ENCODE results near the gene C10orf105.

Gene C10orf105

GRCh38 chr10:71737001-71737833, 17.6 kb upstream of the C10orf105 start:
- peak in 1 of 14 donors; percentile 85 for DNase-seq

GRCh38 chr10:71736570-71736952, 17.0 kb upstream of the C10orf105 start:
- no peak for DNase-seq

- DNase-seq = peak in 1 of 14 donors; percentile 33
Measured at GRCh38 chr10:71735709-71736569, 16.4 kb upstream of the C10orf105 start.

DNA sequence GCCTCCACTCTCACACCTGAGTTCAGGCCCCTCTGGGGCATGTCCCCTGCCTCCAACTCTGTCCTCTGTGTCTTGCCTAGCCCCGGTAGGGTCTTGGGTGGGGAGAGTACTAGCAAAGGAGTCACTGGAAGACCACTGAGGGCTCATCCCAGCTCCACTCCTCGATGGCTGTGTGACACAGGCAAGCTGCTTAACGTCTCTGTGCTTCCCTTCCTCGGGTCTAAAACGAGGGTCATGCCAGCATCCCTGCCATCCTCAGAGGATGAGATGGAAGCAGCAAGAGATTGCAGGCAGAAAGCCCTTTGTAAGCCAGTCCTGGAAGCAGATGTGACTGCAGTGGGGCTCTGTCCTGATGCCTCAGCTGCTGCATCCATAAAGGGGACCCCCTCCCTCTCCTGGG, 15.2 kb upstream of the C10orf105 start:
- DNase-seq = no peak

GRCh38 chr10:71731791-71732190, 12.2 kb upstream of the C10orf105 start:
- no peak for DNase-seq

DNA sequence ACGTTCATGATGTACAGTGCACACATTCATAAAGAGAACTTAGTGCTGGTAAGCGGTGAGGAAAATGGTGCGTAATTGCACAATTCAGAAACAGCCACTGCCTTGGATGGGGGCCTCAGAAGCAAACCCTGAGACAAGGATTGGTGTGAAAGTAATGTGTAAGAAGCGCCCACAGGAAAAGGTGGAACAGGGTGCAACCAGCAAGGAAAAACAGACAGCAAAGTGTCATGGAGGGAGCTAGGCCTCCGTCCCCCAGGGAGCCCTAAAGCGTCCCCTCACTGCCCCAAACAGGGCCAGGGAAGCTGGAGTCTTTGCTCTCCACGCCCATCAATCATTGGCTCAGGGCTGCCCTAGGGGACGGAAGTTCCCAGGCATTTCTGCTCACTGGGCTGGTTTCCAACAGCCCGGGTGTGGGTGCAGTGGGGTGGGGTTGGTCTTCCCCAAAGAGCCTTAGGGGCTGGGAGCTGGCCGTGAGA, 9.6 kb upstream of the C10orf105 start:
- peak in 1 of 14 donors; percentile 47 for DNase-seq

DNA sequence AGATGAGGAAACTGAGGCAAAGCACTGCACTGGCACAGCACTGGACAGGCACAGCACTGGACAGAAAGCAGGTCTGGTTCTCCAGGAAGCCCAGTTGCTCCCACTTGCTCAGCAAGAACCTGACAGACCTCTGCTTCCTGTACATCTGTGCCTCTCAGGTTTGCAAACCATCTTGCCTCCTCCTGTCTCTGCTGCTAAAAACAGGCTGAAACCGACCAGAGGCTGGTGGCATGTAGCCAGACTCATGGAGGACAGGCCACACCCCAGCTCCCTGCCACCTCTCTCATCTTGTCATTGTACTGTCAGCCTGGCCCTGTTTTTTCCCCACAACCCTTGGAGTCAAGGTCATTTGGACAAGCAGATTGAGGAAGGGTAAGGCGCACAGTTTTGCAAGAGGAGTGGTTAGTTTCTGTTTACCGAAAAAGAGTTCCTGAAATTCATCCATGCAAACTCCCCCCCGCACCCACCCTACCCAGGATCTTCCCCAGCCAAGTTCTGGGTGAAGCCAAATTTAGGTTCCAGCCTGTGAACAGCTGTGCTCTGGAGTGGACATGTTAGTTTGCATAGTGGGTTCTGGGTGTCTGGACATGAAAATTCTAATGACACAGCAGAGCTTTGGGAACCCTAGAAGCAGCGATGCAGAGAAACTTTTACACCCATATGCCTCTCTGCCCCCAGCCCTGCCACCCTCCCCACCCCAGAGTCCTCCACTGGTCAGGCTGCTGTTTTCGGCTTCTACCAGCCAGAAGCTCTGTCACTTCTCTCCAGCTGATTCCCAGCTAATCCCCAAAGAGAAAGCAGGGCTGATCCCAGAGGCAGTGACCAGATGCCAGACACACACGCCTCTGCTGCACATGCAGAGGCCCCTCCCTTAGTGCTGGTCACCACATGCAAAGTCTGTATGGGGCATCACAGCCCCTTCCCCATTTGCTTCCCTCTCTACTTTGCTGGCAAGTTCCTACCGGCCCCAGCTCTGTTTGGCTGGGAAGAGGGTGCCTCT, 8.5 kb upstream of the C10orf105 start:
- peak in 3 of 14 donors; percentile 17 to 58 (median 31) for DNase-seq

GRCh38 chr10:71727105-71727737, 7.6 kb upstream of the C10orf105 start:
- no peak for DNase-seq

GRCh38 chr10:71726580-71727104, 7.1 kb upstream of the C10orf105 start:
- DNase-seq = no peak

DNA sequence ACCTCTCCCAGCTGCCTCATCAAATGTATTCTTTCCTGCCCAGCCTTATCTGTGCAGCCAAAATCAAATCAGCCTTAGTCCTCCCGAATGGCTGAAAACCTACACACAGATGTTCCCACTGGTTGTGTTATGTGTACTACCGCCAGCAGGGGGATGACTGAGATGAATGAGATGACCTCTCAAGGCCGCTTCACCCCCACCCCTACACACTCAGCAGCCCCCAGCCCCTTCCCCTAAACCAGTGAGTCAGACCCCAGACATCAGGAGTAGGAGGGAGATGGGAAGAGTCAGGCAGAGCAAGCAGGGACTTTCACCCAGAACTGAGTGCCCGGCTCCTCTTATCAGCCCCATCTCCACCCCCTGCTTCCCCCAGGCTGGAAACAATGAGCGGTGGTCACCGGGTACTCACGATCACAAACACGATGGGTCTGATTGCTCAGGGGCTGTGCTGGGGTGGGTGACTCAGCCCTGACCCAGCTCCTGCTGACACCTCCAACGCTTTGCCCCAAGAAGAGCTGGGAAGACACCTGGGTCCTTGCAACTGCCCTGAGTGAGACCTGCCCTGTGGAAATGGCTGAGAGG, 6.5 kb upstream of the C10orf105 start:
- DNase-seq = no peak

DNA sequence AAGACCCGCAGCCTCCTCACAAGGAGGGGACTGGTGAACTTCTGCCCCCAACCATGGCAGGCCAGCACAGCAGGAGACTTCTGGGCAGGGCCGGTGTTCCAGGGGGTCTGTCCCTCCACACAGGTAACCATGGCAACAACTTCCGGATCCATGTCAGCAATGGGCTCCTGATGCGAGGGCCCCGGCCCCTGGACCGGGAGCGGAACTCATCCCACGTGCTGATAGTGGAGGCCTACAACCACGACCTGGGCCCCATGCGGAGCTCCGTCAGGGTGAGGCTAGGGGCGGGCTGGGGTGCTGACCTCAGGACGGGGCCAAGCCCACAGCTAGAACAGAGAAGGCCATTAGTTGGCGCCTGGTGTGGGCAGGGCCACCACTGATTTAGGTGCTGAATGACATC, 5.7 kb upstream of the C10orf105 start:
- DNase-seq = no peak

GRCh38 chr10:71724539-71724938, 5.0 kb upstream of the C10orf105 start:
- no peak for DNase-seq

- DNase-seq = no peak
Measured at GRCh38 chr10:71723311-71723710, 3.7 kb upstream of the C10orf105 start.

DNA sequence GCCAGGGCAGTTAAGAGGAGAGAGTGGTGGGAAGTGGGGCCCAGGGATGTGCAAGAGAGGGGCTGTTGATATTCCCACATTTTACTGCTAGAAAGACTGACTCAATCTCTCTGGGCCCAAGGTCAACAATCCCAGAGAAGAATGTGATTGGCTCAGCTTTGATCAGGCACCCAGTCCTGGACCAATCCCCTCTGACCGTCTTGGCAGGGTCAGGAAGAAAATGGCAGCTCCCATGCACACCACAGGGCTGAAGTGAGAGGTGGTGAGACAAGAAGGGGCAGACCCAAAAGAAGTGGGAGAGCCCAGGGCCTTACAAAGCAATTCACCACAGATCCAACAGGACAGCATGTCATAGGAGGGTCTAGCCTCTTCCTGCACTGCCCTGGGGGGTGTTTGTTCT, 3.3 kb upstream of the C10orf105 start:
- DNase-seq = no peak

DNA sequence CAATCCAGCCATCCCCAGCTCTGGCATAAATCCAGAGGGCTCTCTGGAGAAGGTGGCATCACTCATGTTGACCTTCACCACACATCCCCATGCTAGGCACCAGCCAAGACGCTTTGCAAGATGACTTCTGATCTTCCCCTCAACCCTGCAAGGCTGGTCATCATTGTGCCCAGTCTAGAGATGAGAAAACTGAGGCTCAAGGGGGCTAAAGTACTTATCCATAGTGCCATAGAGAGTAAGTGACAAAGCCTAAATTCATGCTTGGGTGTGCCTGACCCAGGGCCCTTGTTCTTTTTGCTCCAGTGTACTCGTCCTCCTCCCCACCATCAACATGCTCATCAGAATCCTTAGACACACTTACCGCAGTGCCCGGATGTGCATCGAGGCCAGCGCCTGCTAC, 1.7 kb upstream of the C10orf105 start:
- DNase-seq = no peak

- peak in 3 of 14 donors; percentile 58 to 80 (median 64) for DNase-seq
Measured at GRCh38 chr10:71720288-71720687, 710 bp upstream of the C10orf105 start.

GRCh38 chr10:71719042-71719441, 536 bp downstream of the C10orf105 start:
- peak in 8 of 14 donors; percentile 23 to 67 (median 46) for DNase-seq

DNA sequence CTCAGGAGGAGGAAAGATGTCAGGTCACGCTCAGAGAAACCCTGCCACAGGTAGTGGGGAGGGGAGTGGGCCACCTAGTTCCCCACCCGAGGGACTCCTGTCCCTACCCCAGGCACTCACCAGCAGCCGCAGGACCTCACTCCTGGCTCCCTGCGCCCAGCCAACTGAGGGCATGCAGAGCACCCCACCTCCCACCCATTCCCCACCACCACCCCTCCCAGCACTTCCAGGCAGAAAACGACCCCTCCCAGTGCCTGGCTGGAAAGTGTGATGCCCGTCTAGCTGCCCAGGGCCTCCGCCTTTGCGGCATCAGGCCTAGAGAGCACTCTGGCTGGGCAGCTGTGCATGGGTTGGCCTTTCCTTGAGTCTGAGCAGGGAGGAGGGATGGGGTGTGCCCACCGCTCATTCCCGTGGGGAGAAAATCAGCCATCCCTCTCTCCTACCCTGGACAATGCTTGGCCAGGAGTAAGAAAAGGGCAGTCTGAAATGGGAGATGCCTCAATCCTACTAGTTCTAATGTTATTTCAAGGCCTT, 1.3 kb downstream of the C10orf105 start:
- no peak for DNase-seq

DNA sequence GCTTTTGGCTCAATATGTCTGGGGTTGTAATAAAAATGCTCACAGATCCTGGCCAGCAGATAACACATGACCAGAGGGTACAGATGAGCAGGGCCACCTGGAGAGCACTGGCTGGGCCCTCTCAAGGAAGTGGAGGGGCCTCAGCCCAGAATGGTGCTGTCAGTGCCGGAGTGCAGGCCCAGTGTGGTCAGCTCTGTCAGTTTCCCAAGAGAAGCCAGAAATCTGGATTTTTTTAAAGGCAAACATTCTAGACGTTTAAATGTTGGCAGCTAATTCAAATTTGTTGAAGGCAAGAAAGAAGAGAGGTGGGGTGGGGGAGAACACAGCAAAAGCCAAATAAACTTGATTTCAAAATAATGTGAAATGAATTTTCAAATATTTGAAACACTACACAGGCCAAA, 2.0 kb downstream of the C10orf105 start:
- DNase-seq = no peak

DNA sequence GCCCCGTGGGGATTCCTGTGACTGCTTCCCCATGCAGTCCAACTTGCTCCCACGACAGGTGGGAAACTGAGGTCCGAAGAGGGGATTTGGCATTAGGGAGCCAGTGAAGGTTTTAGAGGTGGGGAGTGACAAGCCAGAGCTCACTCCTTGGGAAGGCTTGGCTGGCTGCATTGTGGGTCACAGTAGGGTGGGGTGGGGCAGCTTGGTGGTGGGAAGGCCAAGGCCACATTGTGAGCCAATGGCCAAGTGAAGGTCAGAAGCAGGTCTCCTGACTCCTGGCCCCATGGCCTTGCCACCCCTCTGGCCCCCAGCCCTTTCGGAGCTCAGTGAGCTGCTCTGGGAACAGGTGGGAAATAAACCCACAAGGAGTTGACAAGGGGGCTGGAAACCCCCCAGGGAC, 2.5 kb downstream of the C10orf105 start:
- DNase-seq = no peak

DNA sequence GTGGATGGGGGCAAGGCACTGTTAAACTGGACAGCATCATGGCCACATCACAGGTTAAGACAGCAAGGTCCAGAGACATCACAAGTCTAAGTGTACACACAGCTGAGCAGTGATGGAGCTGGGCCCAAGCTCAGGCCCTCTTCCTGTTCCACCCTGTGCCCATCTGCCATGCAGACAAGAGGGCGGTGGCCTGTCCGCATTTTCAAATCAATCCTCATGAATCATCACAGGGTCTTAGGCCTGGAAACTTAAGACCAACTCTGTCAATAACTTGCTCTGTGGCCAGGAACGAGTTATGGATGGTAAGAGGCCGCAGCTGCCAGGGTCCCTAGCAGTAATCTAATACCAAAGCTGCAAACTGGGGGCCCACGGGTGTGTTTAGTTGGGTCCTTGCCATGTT, 3.2 kb downstream of the C10orf105 start:
- DNase-seq = no peak
